ENCODE results near the gene SLAMF8.
A peak's percentile ranks its signal among the peaks of the same experiment; 100 is the strongest.

Gene SLAMF8

DNA sequence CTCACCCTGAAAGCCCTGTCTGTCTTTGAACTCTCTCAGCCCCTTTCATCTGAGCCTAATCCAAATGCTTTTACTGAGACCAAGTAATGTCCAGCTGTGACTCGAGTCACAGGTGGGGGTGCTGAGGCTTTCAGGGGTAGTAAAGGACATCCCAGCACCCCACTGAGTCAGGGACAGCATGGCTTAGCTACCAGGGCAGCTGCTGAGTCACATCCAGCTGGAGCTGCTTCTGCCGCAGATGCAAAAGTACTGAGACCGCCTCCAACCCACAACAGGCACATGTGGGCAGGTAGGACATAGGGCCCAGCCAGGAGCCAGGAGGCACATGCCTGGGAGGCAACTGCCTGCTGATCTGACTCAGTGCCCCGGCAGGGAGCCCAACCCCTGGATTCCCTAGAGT, 42.5 kb downstream of the SLAMF8 start:
- peak; percentile 66 for DNase-seq (ENCODE audit: low read depth)

DNA sequence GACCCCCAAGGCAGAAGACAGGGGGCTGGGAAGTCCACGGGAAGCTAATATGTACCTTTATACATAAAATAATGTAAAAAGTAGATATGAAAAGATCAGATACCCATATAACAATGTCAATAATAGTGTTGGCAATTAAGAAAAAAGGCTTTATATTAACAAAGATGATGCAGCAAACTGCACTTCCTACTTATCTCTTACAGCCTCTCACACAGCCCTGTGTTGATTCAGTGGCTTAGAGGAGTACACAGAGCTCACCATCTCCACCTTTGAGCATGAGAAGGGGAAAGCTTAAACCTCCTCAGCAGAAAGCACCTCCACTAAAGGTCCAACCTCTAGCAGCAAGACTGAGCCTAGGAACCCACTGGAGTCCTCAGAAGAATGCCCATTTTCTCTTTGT, 42.9 kb downstream of the SLAMF8 start:
- no peak for DNase-seq (ENCODE audit: low read depth)

DNA sequence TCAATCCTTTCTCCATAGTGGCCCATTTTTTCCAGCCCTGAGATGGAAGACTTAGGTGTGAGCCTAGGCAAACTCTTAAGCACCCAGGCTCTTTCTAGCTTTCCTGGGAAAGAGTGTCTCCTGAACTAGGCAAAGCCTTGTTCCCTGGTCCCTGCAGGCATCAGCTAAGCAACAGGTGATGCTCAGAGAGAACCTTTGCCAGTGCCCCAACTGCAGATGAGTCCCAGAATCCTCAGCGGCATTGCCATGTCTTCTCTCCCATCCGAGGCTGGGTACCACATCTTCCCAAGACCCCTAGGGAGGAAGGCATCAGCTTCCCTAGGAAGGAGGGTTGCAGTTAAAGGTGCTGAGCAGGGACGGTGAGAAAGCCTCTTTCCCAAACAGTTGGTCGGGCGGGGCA, 44.0 kb downstream of the SLAMF8 start:
- no peak for DNase-seq (ENCODE audit: low read depth)

DNA sequence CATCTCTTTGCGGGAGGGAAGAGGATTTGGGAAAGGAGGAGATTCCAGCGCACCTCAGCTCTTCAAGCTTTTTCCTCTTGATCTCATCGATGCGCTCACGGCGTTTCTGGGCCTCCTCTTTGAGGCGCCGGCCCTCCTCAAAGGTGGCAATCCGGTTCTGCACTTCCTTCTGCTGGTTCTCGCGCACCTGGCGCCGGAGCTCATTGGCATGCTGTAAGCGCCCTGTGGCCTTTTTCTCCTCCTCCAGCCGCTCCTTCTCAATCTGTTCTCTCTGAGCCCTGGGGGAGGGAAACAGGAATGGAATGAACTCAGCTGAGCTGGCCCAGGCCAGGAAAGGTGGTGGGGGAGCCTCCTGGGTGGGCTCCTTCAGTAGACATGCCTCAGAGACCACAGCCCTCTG, 46.2 kb downstream of the SLAMF8 start:
- DNase-seq (ENCODE audit: low read depth): no peak

DNA sequence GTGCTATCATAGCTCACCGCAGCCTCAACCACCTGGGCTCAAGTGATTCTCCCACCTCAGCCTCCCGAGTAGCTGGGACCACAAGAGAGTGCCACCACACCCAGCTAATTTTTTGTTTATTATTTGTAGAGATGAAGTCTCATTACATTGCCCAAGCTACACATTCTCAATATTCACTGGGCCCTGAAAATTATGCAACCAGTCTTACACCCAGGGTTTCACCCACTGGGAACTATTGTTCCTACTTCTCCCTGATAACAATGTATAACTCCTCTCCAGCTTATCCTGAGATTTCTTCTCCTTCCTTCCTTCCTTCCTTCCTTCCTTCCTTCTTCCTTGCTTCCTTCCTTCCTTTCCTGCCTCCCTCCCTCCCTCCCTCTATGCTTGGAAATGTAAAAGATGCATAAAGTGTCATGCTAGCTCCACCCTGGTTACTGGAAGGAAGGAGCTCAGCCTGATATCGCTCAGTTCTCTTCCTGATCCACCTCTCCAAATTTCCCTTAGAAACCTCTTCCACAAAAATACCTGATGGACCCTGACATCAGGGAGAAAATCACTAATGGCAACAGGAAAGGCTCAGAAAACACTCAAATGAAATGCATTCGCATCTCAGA, 47.0 kb downstream of the SLAMF8 start:
- DNase-seq (ENCODE audit: low read depth): no peak

DNA sequence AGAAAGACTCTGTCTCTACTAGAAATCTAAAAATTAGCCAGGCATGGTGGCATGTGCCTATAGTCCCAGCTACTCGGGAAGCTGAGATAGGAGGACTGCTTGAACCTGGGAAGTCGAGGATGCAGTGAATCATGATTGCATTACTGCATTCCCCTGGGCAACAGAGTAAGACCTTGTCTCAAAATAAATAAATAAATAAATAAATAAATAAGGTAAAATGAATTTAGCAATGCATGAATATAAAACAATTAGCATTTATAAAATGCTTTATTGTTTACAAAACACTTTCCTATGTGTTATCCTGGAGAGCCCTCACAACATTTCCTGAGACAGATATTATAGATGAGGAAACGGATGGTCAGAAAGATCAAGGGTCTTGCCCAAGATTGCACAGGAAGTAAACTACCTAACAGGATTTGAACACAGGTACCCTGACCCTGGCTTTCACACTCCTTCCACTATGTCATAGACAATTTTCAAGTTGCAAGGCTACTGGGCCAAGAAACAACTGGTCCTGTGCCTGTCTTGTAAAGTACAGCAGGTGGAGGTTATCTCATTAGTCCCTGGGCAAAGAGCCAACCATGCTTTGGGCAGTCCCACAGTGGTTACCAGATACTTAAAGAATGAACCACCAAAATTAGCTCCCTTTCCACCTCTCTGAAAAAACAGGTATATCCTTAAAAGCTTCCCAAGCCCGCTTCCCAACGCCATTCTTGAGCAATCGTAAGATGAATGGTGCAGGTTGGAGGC, 51.2 kb downstream of the SLAMF8 start:
- no peak for DNase-seq (ENCODE audit: low read depth)

DNA sequence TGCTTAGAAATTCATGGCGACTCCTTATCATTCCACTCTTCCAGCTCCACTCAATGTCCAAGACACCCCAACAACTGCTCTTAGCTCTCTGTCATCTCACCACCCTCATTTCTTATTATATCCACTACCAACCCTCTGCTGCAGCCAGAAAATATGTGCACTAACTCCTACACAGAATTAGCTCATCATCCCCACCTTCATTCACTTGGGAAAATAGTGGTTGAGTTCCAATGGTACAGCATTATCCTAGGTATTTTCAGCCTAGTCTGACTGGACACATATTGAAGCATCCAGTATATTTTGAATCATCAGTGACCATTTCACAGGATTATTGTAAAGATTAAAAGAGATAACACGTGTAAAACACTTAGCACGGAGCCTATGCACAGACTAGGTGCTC, 52.5 kb downstream of the SLAMF8 start:
- DNase-seq (ENCODE audit: low read depth): no peak

DNA sequence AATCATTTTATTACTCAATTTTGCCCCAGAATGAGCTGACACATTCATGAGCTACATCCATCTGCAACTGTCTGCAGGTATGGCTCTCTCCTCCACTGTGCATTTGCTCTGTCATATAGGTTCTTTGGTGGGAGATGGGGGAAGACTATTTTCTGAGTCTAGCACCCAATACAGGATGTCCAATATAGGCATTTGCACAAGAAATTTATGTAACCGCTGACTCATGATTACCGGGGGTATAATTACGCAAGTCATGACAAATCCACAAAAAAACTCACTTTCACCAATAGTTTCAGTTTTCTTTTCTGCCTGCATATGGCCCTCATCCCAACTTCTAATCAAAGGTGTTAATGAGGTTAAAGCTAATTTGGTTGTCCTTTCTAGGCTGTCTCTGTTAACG, 53.3 kb downstream of the SLAMF8 start:
- DNase-seq (ENCODE audit: low read depth): peak; percentile 80

DNA sequence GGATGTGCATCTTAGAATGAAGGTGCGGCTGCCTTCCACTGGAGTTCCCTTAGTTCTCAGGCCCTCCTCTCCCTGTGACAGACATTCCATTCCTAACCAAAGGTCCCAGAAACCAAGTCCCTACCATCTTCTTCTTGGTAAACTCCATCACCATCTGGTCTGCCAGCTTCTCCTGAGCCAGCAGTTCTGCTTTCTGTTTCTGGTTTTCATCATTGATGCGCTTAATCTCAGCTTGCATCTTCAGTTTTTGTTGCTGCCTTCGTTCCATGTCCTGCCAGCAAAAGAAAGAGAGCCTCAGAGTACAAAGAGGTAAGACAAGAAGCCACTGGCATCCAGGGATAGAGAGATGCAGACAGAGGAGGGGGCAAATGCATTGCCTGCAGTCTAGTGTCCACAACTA, 53.8 kb downstream of the SLAMF8 start:
- DNase-seq (ENCODE audit: low read depth): peak; percentile 20

DNA sequence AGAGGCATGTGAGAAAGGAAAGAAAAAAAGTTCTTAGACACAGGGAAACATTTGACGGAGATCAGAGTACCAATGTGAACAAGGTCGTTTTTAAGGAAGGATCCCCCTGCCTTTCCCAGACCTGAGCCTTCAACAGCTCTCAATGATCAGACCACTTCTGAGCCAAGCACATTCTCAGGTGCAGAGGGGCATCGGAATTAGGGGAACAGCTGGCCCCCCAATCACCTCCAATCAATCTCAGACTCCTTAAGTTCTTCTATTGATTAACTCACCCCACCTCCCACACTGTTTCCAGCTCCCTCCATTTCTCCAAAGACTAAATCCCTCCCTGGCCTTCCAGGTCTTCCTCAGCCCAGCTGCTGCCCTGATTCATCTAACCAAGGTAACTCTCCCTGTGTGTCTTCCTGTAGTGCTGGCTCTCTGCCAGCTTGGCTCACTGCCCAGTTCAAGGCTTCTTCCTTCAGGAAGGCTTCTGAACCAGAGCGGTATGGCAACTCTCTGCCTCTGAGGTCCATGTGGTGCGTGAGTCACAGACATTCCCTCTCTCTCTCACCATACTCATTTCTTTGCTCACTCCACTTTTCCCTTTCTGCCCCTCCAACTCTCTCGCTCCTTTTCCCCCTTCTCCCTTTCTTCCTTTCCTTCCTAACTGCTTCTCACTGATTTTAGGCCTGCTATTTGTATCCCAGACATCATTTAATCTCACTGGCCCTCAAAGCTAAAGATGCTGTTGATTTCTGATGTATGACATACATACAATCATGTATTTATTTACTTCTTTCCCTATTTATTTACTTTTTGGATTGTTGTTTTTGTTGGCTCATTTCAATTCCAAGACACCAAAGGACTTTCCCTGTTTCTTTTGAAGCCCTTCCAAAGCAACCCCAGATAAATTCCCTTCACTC, 55.2 kb downstream of the SLAMF8 start:
- DNase-seq (ENCODE audit: low read depth): peak; percentile 98

DNA sequence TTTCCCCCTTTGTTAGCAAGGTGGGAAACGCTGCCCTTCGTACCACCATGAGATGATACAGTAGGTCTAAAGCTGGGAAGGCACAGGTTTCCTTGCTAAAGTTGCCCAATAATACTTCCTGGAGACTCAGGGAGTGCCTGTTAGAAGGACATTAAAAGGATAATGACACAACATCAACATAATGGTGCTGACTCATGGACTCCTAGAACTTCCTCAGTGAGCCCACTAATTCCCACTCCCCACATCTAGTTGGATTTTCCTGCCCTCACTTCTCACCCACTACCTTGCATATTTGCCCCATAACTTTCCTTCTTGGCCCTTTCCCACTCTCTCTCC, 55.8 kb downstream of the SLAMF8 start:
- DNase-seq (ENCODE audit: low read depth): peak; percentile 64

DNA sequence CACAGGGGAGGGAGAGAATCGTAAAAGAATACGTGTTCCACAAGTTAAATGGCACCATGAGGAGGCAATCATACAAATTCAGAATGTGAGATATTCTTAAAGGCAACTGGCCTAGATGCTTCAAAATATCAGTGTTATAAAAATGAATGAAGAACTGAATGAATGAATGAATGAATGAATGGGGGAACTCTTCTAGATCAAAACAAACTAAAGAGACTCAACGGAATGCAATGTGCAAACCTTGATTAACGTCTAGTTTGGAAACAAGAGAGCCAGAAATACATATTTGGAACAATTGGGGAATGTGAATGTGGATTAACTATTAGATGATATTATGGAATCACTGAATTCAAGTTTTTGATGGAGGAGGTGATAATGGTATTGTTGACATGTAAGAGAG, 56.5 kb downstream of the SLAMF8 start:
- no peak for DNase-seq (ENCODE audit: low read depth)

DNA sequence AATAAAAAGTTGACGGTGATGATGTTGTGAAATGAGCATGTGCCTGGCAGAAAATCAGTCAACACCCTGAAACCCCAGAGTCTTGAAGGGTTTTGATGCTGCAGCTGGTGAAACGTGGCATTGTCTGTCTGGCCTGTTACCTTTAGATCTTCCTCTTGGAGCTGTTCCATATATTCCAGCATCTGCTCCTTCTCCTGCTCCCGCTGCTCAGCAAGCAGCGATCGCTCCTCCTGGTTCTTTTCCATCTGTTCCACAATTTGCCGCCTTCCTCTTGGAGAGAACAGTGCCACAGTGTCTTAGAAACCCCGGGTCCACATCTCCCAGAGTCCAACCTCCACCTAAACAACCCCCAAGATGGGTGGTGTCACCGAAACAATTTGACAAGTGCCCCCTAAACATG, 57.6 kb downstream of the SLAMF8 start:
- no peak for DNase-seq (ENCODE audit: low read depth)

All from EH (cell line).